ENCODE results near the gene FASTKD1.
"Not testable (repeated sequence)": the region's sequence is repeated elsewhere in the genome, so short reads cannot be mapped to it uniquely, and the experiment has no call there.

Gene FASTKD1, protein sequence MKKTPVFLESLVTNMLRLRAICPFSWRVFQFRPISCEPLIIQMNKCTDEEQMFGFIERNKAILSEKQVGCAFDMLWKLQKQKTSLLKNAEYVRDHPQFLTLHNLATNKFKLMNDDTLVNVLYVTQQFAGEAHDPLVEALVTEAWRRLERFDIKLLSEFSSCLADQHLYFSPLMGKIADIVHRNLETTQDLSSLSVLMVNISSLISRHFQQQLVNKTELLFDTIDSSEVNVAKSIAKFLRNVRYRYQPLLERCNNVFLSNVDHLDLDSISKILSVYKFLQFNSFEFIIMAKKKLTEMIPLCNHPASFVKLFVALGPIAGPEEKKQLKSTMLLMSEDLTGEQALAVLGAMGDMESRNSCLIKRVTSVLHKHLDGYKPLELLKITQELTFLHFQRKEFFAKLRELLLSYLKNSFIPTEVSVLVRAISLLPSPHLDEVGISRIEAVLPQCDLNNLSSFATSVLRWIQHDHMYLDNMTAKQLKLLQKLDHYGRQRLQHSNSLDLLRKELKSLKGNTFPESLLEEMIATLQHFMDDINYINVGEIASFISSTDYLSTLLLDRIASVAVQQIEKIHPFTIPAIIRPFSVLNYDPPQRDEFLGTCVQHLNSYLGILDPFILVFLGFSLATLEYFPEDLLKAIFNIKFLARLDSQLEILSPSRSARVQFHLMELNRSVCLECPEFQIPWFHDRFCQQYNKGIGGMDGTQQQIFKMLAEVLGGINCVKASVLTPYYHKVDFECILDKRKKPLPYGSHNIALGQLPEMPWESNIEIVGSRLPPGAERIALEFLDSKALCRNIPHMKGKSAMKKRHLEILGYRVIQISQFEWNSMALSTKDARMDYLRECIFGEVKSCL

DNA sequence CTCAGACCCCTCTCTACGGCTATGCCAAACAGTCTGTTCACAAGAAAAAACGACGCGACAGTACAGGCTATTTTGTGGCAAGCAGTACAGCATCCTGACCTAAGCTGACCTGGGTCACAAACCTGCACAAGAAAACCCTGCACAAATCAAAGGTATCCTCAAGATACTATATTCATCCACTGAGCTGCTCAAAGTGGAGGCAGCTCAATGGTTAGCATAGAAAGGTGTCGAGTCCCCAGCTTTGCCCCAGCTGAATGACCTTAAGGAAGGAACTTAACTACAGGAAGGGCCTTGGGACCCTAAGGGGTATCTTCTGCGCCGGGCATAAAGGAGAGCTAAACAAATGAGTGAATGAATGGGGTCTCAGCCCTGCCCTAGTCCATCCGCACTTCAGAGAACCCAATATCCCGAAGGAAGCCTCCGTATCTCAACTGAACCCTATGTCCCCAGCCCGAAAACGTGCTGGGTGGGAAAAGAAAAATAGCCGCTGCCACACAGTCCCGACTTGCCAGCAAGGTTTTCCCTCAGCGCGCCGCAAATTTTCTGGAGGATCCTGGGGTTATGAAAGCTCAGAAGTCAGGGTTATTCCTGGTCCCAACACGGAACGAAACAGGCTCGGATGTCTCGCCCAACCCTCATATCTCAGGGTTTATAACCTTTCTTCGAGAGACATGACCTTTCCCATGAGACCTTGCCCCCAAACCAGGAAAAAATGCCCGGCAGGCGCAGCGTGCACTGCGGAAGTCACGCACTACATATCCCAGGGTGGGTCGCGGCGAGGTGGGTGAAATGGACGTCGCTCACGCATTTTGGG is at the start of gene FASTKD1:
Gene FASTKD1 (minus strand): TSS at position 706 of the 814 bp plus-strand sequence. CDS start 1,836 bp downstream, outside the sequence.
- peak; percentile 50 for DNase-seq (ENCODE audit: extremely low read depth, low read depth)
- TF ChIP-seq, protein P1, sequence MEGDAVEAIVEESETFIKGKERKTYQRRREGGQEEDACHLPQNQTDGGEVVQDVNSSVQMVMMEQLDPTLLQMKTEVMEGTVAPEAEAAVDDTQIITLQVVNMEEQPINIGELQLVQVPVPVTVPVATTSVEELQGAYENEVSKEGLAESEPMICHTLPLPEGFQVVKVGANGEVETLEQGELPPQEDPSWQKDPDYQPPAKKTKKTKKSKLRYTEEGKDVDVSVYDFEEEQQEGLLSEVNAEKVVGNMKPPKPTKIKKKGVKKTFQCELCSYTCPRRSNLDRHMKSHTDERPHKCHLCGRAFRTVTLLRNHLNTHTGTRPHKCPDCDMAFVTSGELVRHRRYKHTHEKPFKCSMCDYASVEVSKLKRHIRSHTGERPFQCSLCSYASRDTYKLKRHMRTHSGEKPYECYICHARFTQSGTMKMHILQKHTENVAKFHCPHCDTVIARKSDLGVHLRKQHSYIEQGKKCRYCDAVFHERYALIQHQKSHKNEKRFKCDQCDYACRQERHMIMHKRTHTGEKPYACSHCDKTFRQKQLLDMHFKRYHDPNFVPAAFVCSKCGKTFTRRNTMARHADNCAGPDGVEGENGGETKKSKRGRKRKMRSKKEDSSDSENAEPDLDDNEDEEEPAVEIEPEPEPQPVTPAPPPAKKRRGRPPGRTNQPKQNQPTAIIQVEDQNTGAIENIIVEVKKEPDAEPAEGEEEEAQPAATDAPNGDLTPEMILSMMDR (IDR thresholded peaks at IDR 0.05; ENCODE audit: low read depth, low read length), result no peak

DNA sequence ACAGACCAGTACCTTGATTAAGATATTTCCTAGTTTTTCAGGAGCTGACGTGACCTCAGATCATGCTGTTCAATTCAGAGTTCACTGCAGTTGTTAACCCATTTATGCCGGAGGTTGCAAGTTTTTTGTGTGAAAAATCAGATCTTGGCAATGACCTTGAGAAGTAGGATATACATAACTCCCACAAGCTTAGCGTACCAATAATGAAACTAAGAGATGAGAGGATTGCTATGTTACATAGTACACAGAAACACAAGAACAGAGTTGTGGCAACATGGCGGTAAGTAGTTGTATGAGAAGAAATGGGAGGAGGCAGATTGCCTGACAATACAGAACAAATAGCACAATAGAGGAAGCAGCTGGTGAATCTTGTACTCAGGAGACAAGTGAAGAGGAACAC is 49.6 kb upstream of the FASTKD1 start:
- TF ChIP-seq, protein P1 (IDR thresholded peaks at IDR 0.05; ENCODE audit: low read depth, low read length), result no peak
- DNase-seq (ENCODE audit: extremely low read depth, low read depth), result no peak

DNA sequence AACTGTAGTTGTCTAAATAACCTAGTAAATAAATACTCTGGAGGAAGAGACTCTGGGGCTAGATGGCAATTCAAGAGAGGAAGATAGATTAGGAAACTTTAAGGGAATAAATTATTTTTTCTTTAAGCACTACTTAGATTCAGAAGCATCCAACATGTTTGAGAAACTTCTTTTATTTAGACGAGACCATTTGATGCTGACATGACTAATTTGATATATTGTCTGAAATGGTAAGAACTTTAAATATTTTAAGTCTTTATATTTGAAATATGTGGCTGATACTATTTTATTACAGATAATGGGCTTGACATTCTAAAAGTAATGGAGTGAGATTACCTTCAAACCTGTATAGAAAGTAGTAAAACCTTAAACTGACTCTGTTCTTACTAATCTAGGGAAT is 46.8 kb upstream of the FASTKD1 start:
- TF ChIP-seq, protein P1 (IDR thresholded peaks at IDR 0.05; ENCODE audit: low read depth, low read length), result no peak
- no peak for DNase-seq (ENCODE audit: extremely low read depth, low read depth)

DNA sequence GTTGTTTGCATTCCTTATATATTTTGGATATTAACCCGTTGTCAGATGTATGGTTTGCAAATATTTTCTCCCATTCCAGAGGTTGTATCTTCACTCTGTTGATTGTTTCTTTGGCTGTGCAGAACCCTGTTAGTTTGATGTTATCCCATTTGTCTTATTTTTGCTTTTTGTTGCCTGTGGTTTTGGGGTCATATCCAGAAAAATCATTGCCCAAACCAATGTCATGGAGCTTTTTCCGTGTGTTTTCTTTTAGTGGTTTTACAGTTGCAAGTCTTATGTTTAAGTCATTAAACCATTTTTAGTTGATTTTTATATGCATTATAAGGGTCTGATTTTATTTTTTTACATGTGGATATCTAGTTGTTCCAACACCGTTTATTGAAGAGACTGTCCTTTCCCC is 46.3 kb upstream of the FASTKD1 start:
- DNase-seq (ENCODE audit: extremely low read depth, low read depth), result no peak
- TF ChIP-seq, protein P1 (IDR thresholded peaks at IDR 0.05; ENCODE audit: low read depth, low read length), result no peak

DNA sequence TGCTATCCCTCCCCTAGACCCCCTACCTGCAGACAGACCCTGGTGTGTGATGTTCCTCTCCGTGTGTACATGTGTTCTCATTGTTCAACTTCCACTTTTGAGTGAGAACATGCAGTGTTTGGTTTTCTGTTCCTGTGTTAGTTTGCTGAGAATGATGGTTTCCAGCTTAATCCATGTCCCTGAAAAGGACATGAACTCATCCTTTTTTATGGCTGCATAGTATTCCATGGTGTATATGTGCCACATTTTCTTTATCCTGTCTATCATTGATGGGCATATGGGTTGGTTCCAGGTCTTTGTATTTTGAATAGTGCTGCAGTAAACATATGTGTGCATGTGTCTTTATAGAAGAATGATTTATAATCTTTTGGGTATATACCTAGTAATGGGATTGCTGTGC is 42.3 kb upstream of the FASTKD1 start:
- not testable (repeated sequence) for DNase-seq (ENCODE audit: extremely low read depth, low read depth)

DNA sequence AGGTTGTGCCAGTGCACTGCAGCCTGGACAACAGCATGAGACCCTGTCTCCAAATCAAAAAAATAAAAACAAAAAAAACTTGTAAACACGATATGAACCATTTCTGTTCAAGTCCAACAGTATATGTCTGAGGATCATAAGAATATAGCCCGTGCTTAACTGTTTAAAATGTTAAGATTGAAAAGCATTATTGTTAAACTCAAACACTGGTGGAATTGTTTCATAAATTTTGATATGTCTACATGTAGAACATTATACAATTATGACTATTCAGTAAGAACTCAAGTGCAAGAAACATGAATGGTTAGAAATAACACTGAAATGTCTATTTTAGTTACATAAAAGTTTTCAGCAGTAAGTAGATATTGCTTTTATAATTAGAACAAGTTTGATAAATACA is 40.2 kb upstream of the FASTKD1 start:
- TF ChIP-seq, protein P1 (IDR thresholded peaks at IDR 0.05; ENCODE audit: low read depth, low read length), result no peak

DNA sequence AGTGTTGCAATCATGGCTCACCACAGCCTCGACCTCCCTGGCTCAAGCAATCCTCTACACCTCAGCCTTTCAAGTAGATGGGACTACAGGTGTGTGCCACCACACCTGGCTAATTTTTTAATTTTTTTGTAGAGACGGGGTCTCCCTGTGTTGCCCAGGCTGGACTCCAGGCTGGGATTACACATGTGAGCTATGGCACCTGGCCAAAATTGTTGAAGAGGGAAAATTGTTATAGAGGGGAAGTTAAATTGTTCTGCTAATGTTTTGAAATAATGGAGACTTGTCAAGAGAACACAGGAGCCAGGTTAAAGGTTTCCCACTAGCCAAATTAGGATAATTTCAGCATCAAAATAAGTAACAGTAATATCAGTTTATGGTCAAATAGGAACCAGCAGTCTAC is 35.6 kb upstream of the FASTKD1 start:
- no peak for DNase-seq (ENCODE audit: extremely low read depth, low read depth)
- TF ChIP-seq, protein P1 (IDR thresholded peaks at IDR 0.05; ENCODE audit: low read depth, low read length), result no peak

More for the DNA sequence above, 40.2 kb upstream of the FASTKD1 start:
- no peak for DNase-seq (ENCODE audit: extremely low read depth, low read depth)
